ENCODE data around the gene CEP112. TPM values are rescaled to one million over a fixed set of nuclear protein-coding genes. Genes with fewer than 3 reads are reported as not detected.

The CEP112 gene
- total and polyA plus RNA-seq, 2 of the 8 experiments (the other 6 are each of a cell fraction or from before 2014, with no cell fraction given), result 0.62 to 3.1 TPM

DNA sequence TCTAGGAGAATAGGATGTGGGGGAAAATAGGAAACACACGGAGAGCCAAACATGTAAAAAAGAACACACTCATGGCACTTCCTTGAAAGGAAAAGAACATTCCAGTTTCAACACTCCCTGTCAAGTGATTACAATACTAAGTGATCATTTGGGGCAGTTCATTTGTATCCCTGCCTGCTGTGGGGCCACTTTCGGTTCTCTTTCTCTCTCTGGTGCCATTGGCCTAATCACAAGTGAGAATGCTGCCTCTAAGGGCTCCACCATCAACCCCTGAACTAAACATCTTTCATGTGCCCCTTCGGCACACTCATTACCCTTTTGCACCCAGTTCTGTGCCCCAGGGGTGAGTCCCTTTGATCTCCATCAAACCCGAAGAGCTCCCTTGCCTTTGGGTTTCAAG, 197.3 kb downstream of the CEP112 start:
- Histone ChIP-seq H3K23ac (ENCODE audit: insufficient read length) (no peak overlapping the region), H3K4ac (replicated peaks; ENCODE audit: insufficient read length, low read depth, low read length) (no peak overlapping the region), H4K91ac (replicated peaks; ENCODE audit: insufficient read length, low read length) (no peak overlapping the region), H3K14ac (ENCODE audit: insufficient read length) (no peak overlapping the region), H2BK20ac (ENCODE audit: low read length) (no peak overlapping the region), H3K18ac (ENCODE audit: extremely low read depth, low read length) (no peak overlapping the region), H3K4me3 (ENCODE audit: extremely low read depth in 1 of 4, insufficient read depth in 2 of 4, low read depth in 3 of 4, low read length in 4 of 4) (no peak overlapping the region), H3K9ac (replicated peaks in 1 of 4; ENCODE audit: extremely low read depth in 1 of 4, low read depth in 3 of 4, low read length in 3 of 4) (no peak overlapping the region), H4K5ac (ENCODE audit: insufficient read length, low read depth, low read length) (no peak overlapping the region), H3K56ac (replicated peaks; ENCODE audit: insufficient read length, low read depth, low read length) (no peak overlapping the region), H3K23me2 (ENCODE audit: low read depth, low read length) (no peaks in the 10 kb centered on the region; the same call in 1 of the 2 replicates), H3K79me2 (ENCODE audit: control insufficient read depth in 1 of 2, insufficient read depth in 2 of 2, low read length in 2 of 2) (no peaks in the 10 kb centered on the region), H3K4me1 (replicated peaks in 1 of 4; ENCODE audit: control insufficient read depth in 3 of 4, insufficient read depth in 4 of 4, low read length in 3 of 4) (no peaks in the 10 kb centered on the region), H3K36me3 (ENCODE audit: control insufficient read depth in 2 of 4, insufficient read depth in 4 of 4, low read length in 3 of 4) (no peaks in the 10 kb centered on the region), H2BK12ac (ENCODE audit: low read depth, low read length) (no peak overlapping the region), H2AK5ac (ENCODE audit: low read depth, low read length) (no peak overlapping the region), H2BK5ac (ENCODE audit: low read depth, low read length) (no peak overlapping the region), H2BK120ac (replicated peaks; ENCODE audit: low read depth, low read length) (no peak overlapping the region), H3K79me1 (ENCODE audit: low read depth, low read length) (no peaks in the 10 kb centered on the region), H3K27me3 (replicated peaks in 1 of 4; ENCODE audit: control insufficient read depth in 3 of 4, extremely low read depth in 1 of 4, insufficient read depth in 3 of 4, low read length in 3 of 4) (no peaks in the 10 kb centered on the region), H4K20me1 (replicated peaks in 1 of 2; ENCODE audit: control insufficient read depth in 1 of 2, insufficient read depth in 2 of 2, low read length in 2 of 2) (no peaks in the 10 kb centered on the region), H2BK15ac (ENCODE audit: low read length) (no peak overlapping the region), H3K4me2 (ENCODE audit: insufficient read depth in 1 of 2, low read depth in 2 of 2, low read length in 2 of 2) (no peak overlapping the region), H4K8ac (ENCODE audit: extremely low read depth, insufficient read depth, low read length) (no peak overlapping the region), H3K9me3 (ENCODE audit: insufficient read depth in 2 of 2, low read depth in 1 of 2, low read length in 1 of 2) (no peaks in the 10 kb centered on the region), H3K27ac (ENCODE audit: low read depth, low read length) (no peak overlapping the region), H2AFZ (ENCODE audit: low read length) (no peak overlapping the region)
- 72% methylated on average over 4 of the region's 4 CpGs; no CpG with 5 or more reads in 1 of the 2 experiments for WGBS, 2 experiments (ENCODE audit: extremely low coverage in 1 of 2, insufficient coverage in 1 of 2, insufficient read length in 1 of 2, insufficient replicate concordance in 2 of 2, low coverage in 1 of 2, low lambda C conversion rate in 2 of 2, missing lambda C conversion rate in 1 of 2)
- FAIRE-seq, result no peak
- DNase-seq (ENCODE audit: low read depth in 1 of 2, low spot score in 2 of 2), result no peak
- ChIA-PET POLR2A (ENCODE audit: partially characterized antibody) (no interaction called here), CTCF (ENCODE audit: partially characterized antibody) (interaction anchor here (0.6 to 1.7 kb wide), 3 partner anchors 717 to 1022 kb away, joined by 3 to 5 read pairs (median 3); no protein-coding TSS in a partner anchor)
- no peak for TF ChIP-seq BRCA1 (IDR thresholded peaks at IDR 0.05; ENCODE audit: low read depth, low read length)
- no peak for TF ChIP-seq CHD2 (IDR thresholded peaks at IDR 0.05; ENCODE audit: low read length)
- no peak for TF ChIP-seq CREB1 (IDR thresholded peaks at IDR 0.05)
- TF ChIP-seq SIRT6 (IDR thresholded peaks at IDR 0.05; ENCODE audit: low read length), result no peak
- TF ChIP-seq ASH2L (IDR thresholded peaks at IDR 0.05; ENCODE audit: low read length), result no peak
- TF ChIP-seq ZNF274 (IDR thresholded peaks at IDR 0.05; ENCODE audit: borderline replicate concordance, extremely low read depth, low read length), result no peak
- TF ChIP-seq JUND (IDR thresholded peaks at IDR 0.05; ENCODE audit: low read length), result no peak
- no peak for TF ChIP-seq SAP30 (IDR thresholded peaks at IDR 0.05; ENCODE audit: insufficient read depth, insufficient replicate concordance, low read length)
- no peak for TF ChIP-seq TCF12 (IDR thresholded peaks at IDR 0.05; ENCODE audit: low read depth, low read length)
- TF ChIP-seq TEAD4 (IDR thresholded peaks at IDR 0.05; ENCODE audit: low read depth, low read length), result no peak
- no peak for TF ChIP-seq FOSL1 (IDR thresholded peaks at IDR 0.05; ENCODE audit: insufficient read depth, low read depth, low read length)
- no peak for TF ChIP-seq CTBP2 (IDR thresholded peaks at IDR 0.05; ENCODE audit: borderline replicate concordance, insufficient read depth, insufficient read length, low read length)
- TF ChIP-seq HDAC2 (IDR thresholded peaks at IDR 0.05; ENCODE audit: borderline replicate concordance in 1 of 2, low read depth in 2 of 2, low read length in 2 of 2), result no peak
- no peak for TF ChIP-seq ATF2 (IDR thresholded peaks at IDR 0.05; ENCODE audit: low read length)

Data from H1 (cell line).